ENCODE measurements around the gene TNNT2. TPM values are rescaled to one million over a fixed set of nuclear protein-coding genes. Genes with fewer than 3 reads are reported as not detected.

TNNT2 gene
- total RNA-seq, 4 donors from 2014 or later, result 6.6 to 128 (median 45.7) TPM

GRCh38 chr1:201419256-201419655 lies 41.8 kb upstream of the TNNT2 start:
- Histone ChIP-seq H3K36me3 (no peaks in the 10 kb centered on the region), H3K9me3 (peaks cover 0 to 6% (median 0%) of the 10 kb centered on the region in 4 donors), H3K4me1 (no peaks in the 10 kb centered on the region), H3K27me3 (no peaks in the 10 kb centered on the region), H3K4me3 (no peak overlapping the region), H3K27ac (no peak overlapping the region)
- TF ChIP-seq CTCF (IDR thresholded peaks at IDR 0.05) (no peak), POLR2A (IDR thresholded peaks at IDR 0.05) (no peak), EP300 (IDR thresholded peaks at IDR 0.05) (no peak)
- no peak for DNase-seq (ENCODE audit: low spot score in 2 of 2)
- 74 to 76% methylated on average over 4 of the region's 4 CpGs for WGBS, 2 donors

- no peaks in the 10 kb centered on the region for H3K36me3 ChIP-seq
- no peak overlapping the region for H3K27ac ChIP-seq
- 83 to 92% methylated on average over 3 of the region's 3 CpGs for WGBS, 2 donors
- H3K27me3 ChIP-seq, result no peaks in the 10 kb centered on the region
- no peak for DNase-seq (ENCODE audit: low spot score in 2 of 2)
- no peak overlapping the region for H3K4me3 ChIP-seq
- peaks cover 0 to 6% (median 0%) of the 10 kb centered on the region in 4 donors for H3K9me3 ChIP-seq
- TF ChIP-seq EP300 (IDR thresholded peaks at IDR 0.05), result no peak
- TF ChIP-seq CTCF (IDR thresholded peaks at IDR 0.05), result no peak
- TF ChIP-seq POLR2A (IDR thresholded peaks at IDR 0.05), result no peak
- no peaks in the 10 kb centered on the region for H3K4me1 ChIP-seq
Measured at GRCh38 chr1:201418461-201418860, 41.0 kb upstream of the TNNT2 start.

- H3K27ac ChIP-seq, result no peak overlapping the region
- H3K4me1 ChIP-seq, result no peaks in the 10 kb centered on the region
- no peak for TF ChIP-seq CTCF (IDR thresholded peaks at IDR 0.05)
- no peak for TF ChIP-seq EP300 (IDR thresholded peaks at IDR 0.05)
- no peak for TF ChIP-seq POLR2A (IDR thresholded peaks at IDR 0.05)
- no peak overlapping the region for H3K4me3 ChIP-seq
- 89 to 95% methylated on average over 14 to 15 of the region's 15 CpGs for WGBS, 2 donors
- peaks cover 0 to 7% (median 0%) of the 10 kb centered on the region in 3 donors for H3K36me3 ChIP-seq
- DNase-seq (ENCODE audit: low spot score in 2 of 2), result no peak
- H3K27me3 ChIP-seq, result no peaks in the 10 kb centered on the region
- H3K9me3 ChIP-seq, result peaks cover 0 to 6% (median 0%) of the 10 kb centered on the region in 4 donors
Measured at GRCh38 chr1:201414051-201414738, 36.7 kb upstream of the TNNT2 start.

GRCh38 chr1:201411292-201411691 lies 33.8 kb upstream of the TNNT2 start:
- Histone ChIP-seq H3K27ac (no peak overlapping the region), H3K36me3 (peaks cover 0 to 7% (median 0%) of the 10 kb centered on the region in 3 donors), H3K4me3 (no peak overlapping the region), H3K4me1 (no peaks in the 10 kb centered on the region), H3K27me3 (no peaks in the 10 kb centered on the region), H3K9me3 (peaks cover 0 to 6% (median 0%) of the 10 kb centered on the region in 4 donors)
- TF ChIP-seq POLR2A (IDR thresholded peaks at IDR 0.05), result no peak
- TF ChIP-seq CTCF (IDR thresholded peaks at IDR 0.05), result no peak
- TF ChIP-seq EP300 (IDR thresholded peaks at IDR 0.05), result no peak
- 91% methylated on average over 11 of the region's 12 CpGs; no CpG with 5 or more reads in 1 of the 2 donors for WGBS, 2 donors
- no peak for DNase-seq (ENCODE audit: low spot score in 2 of 2)

- no peak for DNase-seq (ENCODE audit: low spot score in 2 of 2)
- no peaks in the 10 kb centered on the region for H3K9me3 ChIP-seq
- H3K4me1 ChIP-seq, result no peaks in the 10 kb centered on the region
- no peak for TF ChIP-seq CTCF (IDR thresholded peaks at IDR 0.05)
- no peak for TF ChIP-seq EP300 (IDR thresholded peaks at IDR 0.05)
- TF ChIP-seq POLR2A (IDR thresholded peaks at IDR 0.05), result no peak
- H3K27me3 ChIP-seq, result no peaks in the 10 kb centered on the region
- WGBS, 2 donors, result 77 to 78% methylated on average over 8 of the region's 8 CpGs
- no peak overlapping the region for H3K27ac ChIP-seq
- H3K4me3 ChIP-seq, result no peak overlapping the region
- peaks cover 0 to 7% (median 0%) of the 10 kb centered on the region in 3 donors for H3K36me3 ChIP-seq
Measured at GRCh38 chr1:201409440-201409839, 32.0 kb upstream of the TNNT2 start.

All from tibial nerve (tissue), 4 donors.